Measurements from ENCODE around the gene NCS1. TPM values are rescaled to one million over a fixed set of nuclear protein-coding genes. Genes with fewer than 3 reads are reported as not detected.

Gene NCS1
- polyA plus RNA-seq (2013, experiment 1 of 2; ENCODE audit: insufficient read length): 94.1 TPM
- polyA plus RNA-seq (2013, experiment 2 of 2; ENCODE audit: insufficient read length): 60.0 TPM

DNA sequence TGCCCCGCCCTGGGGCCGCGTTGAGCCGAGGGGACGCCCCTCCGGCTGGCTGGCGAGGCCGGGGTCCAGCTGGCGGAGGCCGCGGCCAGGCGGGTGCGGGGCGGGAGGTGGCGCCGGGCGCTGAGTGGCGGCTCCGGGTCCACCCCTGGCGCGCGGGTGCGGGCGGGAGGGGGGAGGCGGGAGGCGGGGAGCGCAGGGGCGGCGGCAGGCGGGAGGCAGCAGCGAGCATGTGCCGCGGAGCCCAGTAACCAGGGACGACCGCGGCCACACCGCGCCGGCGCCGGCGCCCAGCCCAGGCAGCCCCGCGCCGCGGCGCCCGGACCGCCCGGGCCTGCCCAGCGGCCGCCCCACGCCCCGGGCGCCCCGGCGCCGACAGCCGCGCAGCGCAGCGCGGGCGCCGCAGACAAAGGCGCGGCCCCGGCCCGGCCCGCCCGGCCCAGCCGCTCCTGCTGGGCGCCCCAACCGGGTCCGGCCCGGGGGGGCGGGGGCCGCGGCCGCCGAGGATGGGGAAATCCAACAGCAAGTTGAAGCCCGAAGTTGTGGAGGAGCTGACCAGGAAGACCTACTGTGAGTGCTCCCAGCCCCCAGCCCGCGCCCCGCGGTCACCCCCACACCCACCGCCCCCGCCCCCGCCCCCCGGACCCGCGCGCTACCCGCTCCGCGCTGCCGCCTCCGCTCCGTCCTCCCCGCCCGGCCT, at the start of gene NCS1:
Gene NCS1 (plus strand): TSS at position 244 of the 697 bp plus-strand sequence. CDS start 260 bp downstream, at position 504.
- peak; percentile 75 for DNase-seq

GRCh38 chr9:130122456-130122855, 49.7 kb upstream of the NCS1 start:
- DNase-seq: no peak

- no peak for DNase-seq
Observed at GRCh38 chr9:130124085-130124860, 47.9 kb upstream of the NCS1 start.

- DNase-seq: no peak
Observed at GRCh38 chr9:130126721-130127433, 45.3 kb upstream of the NCS1 start.

- no peak for DNase-seq
Observed at GRCh38 chr9:130128251-130128650, 44.0 kb upstream of the NCS1 start.

- peak; percentile 83 for DNase-seq
Observed at GRCh38 chr9:130128733-130129431, 43.3 kb upstream of the NCS1 start.

- no peak for DNase-seq
Observed at GRCh38 chr9:130129432-130130061, 42.7 kb upstream of the NCS1 start.

GRCh38 chr9:130132746-130133145, 39.5 kb upstream of the NCS1 start:
- no peak for DNase-seq

- no peak for DNase-seq
Observed at GRCh38 chr9:130137081-130137640, 35.0 kb upstream of the NCS1 start.

- no peak for DNase-seq
Observed at GRCh38 chr9:130137641-130138081, 34.5 kb upstream of the NCS1 start.

DNA sequence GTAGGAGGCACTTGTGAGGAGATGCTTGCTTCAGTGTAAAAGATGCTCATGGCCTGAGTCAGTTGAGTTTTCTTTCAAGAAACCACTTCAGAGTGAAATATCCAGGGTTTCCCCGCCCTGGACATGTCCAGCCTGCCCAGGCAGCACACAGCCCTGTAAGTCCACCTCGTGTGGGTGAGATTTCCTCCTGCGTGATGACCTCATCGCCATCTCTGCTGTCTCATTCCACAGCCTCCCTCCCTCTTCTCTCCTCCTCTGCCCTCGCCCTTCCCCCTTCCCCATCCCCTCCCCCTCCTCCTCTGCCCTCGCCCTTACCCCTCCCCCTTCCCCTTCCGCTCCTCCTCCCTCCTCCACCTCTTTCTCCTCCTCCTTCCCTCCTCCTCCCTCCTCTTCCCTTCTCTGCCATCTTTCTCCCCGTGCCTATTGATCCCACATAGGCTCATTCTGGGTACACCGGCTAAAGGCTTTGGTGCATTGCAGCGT, 34.0 kb upstream of the NCS1 start:
- peak; percentile 87 for DNase-seq

DNA sequence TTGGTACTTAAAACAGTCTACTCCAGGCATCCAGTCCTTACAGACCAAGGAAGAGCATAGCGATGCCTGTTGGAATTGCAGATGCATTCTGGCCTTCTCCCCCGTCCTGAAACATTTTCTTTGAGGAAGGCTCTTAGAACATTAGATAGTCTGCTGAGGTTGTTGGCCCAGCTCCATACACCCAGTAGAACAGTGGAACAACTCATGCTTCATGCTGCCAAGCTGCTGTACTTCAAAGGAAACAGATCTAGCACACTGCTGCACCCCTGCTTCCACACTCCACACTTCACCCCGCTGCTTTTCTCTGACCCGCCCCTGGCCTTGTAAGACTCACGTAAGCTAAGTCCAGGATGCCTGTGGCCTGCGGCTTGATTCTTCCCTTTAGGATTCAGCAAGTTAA, 33.4 kb upstream of the NCS1 start:
- peak; percentile 79 for DNase-seq

GRCh38 chr9:130139251-130139650, 33.0 kb upstream of the NCS1 start:
- no peak for DNase-seq

DNA sequence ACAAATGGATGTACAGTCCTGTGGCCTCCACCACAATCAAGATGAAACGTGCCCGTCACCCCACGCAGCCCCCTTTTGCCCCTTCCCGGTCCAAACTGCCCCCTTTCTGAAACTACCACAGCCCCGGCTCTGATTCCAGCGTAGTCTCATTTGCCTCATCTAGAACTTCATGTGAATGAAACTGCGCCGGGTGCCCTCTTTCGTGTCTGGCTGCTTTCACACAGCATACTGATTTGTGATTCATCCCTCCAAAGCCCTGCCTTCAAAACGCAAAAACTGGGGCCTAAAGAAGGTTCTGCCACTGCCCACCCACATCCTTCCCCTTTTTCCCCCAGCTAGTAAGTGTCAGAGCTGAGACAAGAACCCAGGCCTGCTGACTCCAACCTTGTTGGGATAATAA, 31.5 kb upstream of the NCS1 start:
- DNase-seq: no peak

- DNase-seq: no peak
Observed at GRCh38 chr9:130142056-130142455, 30.1 kb upstream of the NCS1 start.

DNA sequence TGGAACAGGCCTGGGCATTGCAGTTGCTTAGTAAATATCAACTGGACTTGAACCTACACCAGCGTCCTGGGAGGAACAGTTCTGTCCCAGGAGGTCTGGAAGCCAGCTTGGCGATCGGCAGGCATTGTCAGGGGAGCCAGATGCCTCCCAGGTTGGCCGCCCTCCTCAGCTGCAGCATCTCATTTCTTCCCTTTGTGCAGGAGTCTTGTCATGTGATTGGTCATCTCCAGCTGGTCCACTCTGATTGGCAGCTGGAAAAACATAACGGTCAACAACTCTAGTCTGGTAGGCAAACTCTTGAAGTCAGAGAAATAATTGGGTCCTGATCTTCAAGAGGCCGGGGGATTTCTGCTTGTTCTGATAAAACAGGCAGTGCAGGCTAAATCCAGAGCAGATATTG, 29.6 kb upstream of the NCS1 start:
- no peak for DNase-seq

- DNase-seq: no peak
Observed at GRCh38 chr9:130143279-130143893, 28.8 kb upstream of the NCS1 start.

GRCh38 chr9:130143958-130144366, 28.2 kb upstream of the NCS1 start:
- DNase-seq: peak; percentile 38

- no peak for DNase-seq
Observed at GRCh38 chr9:130144703-130145102, 27.5 kb upstream of the NCS1 start.

GRCh38 chr9:130145658-130146057, 26.5 kb upstream of the NCS1 start:
- DNase-seq: no peak

- DNase-seq: no peak
Observed at GRCh38 chr9:130147198-130147597, 25.0 kb upstream of the NCS1 start.

All from fibroblast of skin of back (primary cell).